SU-DHL-6 (cell line): ENCODE results near the gene DIRAS2.

ENCODE experiments used
- H2AFZ ChIP-seq: fragments of 200-600 bp; sonication (generic); 2 replicates; pipeline ENCODE4 v1.6.1; 2014; ENCODE audit warnings: low read depth, mild to moderate bottlenecking, moderate library complexity, mixed read lengths, antibody characterized with exemption, low read length; ENCODE audit not compliant: severe bottlenecking
- H3F3A ChIP-seq: fragments of 200-600 bp; shearing (Covaris generic); 2 replicates; pipeline ENCODE4 v1.6.0; 2016; ENCODE audit warnings: antibody characterized with exemption, mild to moderate bottlenecking; ENCODE audit not compliant: insufficient read depth
- H3K27ac ChIP-seq: fragments of 200-600 bp; sonication (generic); 2 replicates; pipeline ENCODE4 v1.5.1; 2016; ENCODE audit warnings: low read depth, mild to moderate bottlenecking, low read length, moderate library complexity, mixed read lengths
- H3K27me3 ChIP-seq: fragments of 200-600 bp; sonication (generic), shearing (Covaris generic); 2 replicates; pipeline ENCODE4 v1.6.0; 2014; ENCODE audit warnings: mild to moderate bottlenecking, low read length
- H3K36me3 ChIP-seq: fragments of 200-600 bp; sonication (generic); 2 replicates; pipeline ENCODE4 v1.6.1; 2014; ENCODE audit warnings: mild to moderate bottlenecking, low read length, mixed read lengths
- H3K4me2 ChIP-seq: fragments of 300-600, 200-600 bp; shearing (Covaris generic), sonication (generic); 2 replicates; pipeline ENCODE4 v1.6.0; 2014; ENCODE audit warnings: low read length, low read depth, mild to moderate bottlenecking; ENCODE audit not compliant: poor library complexity, severe bottlenecking
- H3K4me3 ChIP-seq: fragments of 200-600 bp; sonication (generic); 2 replicates; pipeline ENCODE4 v1.5.1; 2014; ENCODE audit warnings: antibody characterized with exemption, low read length, mild to moderate bottlenecking, mixed read lengths; ENCODE audit not compliant: insufficient read depth, poor library complexity, severe bottlenecking
- H3K79me2 ChIP-seq: fragments of 200-600 bp; sonication (generic); 2 replicates; pipeline ENCODE4 v1.6.1; 2014; ENCODE audit warnings: mild to moderate bottlenecking, low read length, moderate library complexity; ENCODE audit not compliant: insufficient read depth
- H3K9ac ChIP-seq: fragments of 200-600 bp; sonication (generic); 2 replicates; pipeline ENCODE4 v1.7.0; 2014; ENCODE audit warnings: mild to moderate bottlenecking, low read length
- H3K9me2 ChIP-seq: fragments of 200-600 bp; sonication (generic); replicated peaks from 2 replicates; pipeline ENCODE4 v1.6.1; 2014; ENCODE audit warnings: low read length; ENCODE audit not compliant: insufficient read depth
- H3K9me3 ChIP-seq: fragments of 200-600 bp; sonication (generic); 2 replicates; pipeline ENCODE4 v1.6.1; 2014; ENCODE audit warnings: low read length, mixed read lengths; ENCODE audit not compliant: insufficient read depth
- H4K20me1 ChIP-seq: fragments of 200-600 bp; sonication (generic); 2 replicates; pipeline ENCODE4 v1.6.1; 2014; ENCODE audit warnings: low read depth, mild to moderate bottlenecking, antibody characterized with exemption, low read length, moderate library complexity, mixed read lengths
- CTCF ChIP-seq: fragments of 200-600 bp; sonication (generic); IDR thresholded peaks from one replicate; pipeline ENCODE4 v1.5.1; 2017; ENCODE audit warnings: antibody characterized with exemption, mild to moderate bottlenecking, low read length, moderate library complexity; ENCODE audit not compliant: insufficient read depth, poor library complexity, severe bottlenecking
- EZH2phosphoT487 ChIP-seq: fragments of 200-600 bp; sonication (generic), shearing (Covaris generic); conservative IDR thresholded peaks from 2 replicates; pipeline ENCODE4 v1.6.1; 2018; ENCODE audit warnings: mild to moderate bottlenecking, antibody characterized with exemption, low read length, moderate library complexity, mixed read lengths

The DIRAS2 gene

GRCh38 chr9:90647843-90648242 is 5.2 kb upstream of the DIRAS2 start:
- no peak overlapping the region for H3K9ac ChIP-seq
- TF ChIP-seq CTCF, result no peak
- no peak for TF ChIP-seq EZH2phosphoT487
- H3K27me3 ChIP-seq, result no peaks in the 10 kb centered on the region
- H3K9me3 ChIP-seq, result no peaks in the 10 kb centered on the region
- no peaks in the 10 kb centered on the region for H3F3A ChIP-seq
- H3K4me3 ChIP-seq, result no peak overlapping the region
- H3K79me2 ChIP-seq, result no peaks in the 10 kb centered on the region
- no peaks in the 10 kb centered on the region for H3K9me2 ChIP-seq
- no peaks in the 10 kb centered on the region for H4K20me1 ChIP-seq
- no peak overlapping the region for H3K4me2 ChIP-seq
- no peaks in the 10 kb centered on the region for H3K36me3 ChIP-seq
- no peak overlapping the region for H2AFZ ChIP-seq
- H3K27ac ChIP-seq, result no peak overlapping the region

- Histone ChIP-seq H3F3A (no peaks in the 10 kb centered on the region), H3K9me2 (no peaks in the 10 kb centered on the region), H2AFZ (no peak overlapping the region), H3K4me3 (no peak overlapping the region), H3K27me3 (no peaks in the 10 kb centered on the region), H3K9me3 (no peaks in the 10 kb centered on the region), H3K4me2 (no peak overlapping the region), H4K20me1 (no peaks in the 10 kb centered on the region), H3K9ac (no peak overlapping the region), H3K36me3 (no peaks in the 10 kb centered on the region), H3K27ac (no peak overlapping the region), H3K79me2 (no peaks in the 10 kb centered on the region)
- TF ChIP-seq CTCF (no peak), EZH2phosphoT487 (no peak)
These were observed 3.1 kb upstream of the DIRAS2 start for GRCh38 chr9:90645721-90646120.

GRCh38 chr9:90641884-90642487 is 638 bp downstream of the DIRAS2 start:
- Histone ChIP-seq H2AFZ (no peak overlapping the region), H3K27ac (no peak overlapping the region), H3K4me2 (no peak overlapping the region), H3K9me2 (no peaks in the 10 kb centered on the region), H3K9ac (no peak overlapping the region), H3F3A (no peaks in the 10 kb centered on the region), H3K4me3 (no peak overlapping the region), H3K36me3 (no peaks in the 10 kb centered on the region), H3K79me2 (no peaks in the 10 kb centered on the region), H3K27me3 (no peaks in the 10 kb centered on the region), H4K20me1 (no peaks in the 10 kb centered on the region), H3K9me3 (no peaks in the 10 kb centered on the region)
- TF ChIP-seq EZH2phosphoT487 (no peak), CTCF (no peak)

GRCh38 chr9:90641086-90641485 is 1.5 kb downstream of the DIRAS2 start:
- Histone ChIP-seq H3K9ac (no peak overlapping the region), H3K27ac (no peak overlapping the region), H3K9me2 (no peaks in the 10 kb centered on the region), H3F3A (no peaks in the 10 kb centered on the region), H3K27me3 (no peaks in the 10 kb centered on the region), H3K4me3 (no peak overlapping the region), H3K9me3 (no peaks in the 10 kb centered on the region), H3K79me2 (no peaks in the 10 kb centered on the region), H2AFZ (no peak overlapping the region), H3K4me2 (no peak overlapping the region), H4K20me1 (no peaks in the 10 kb centered on the region), H3K36me3 (no peaks in the 10 kb centered on the region)
- no peak for TF ChIP-seq CTCF
- TF ChIP-seq EZH2phosphoT487, result no peak
